D721Med (cell line): ENCODE measurements around the gene LRRN2.

Experiments
- DNase-seq: peaks from one replicate; pipeline ENCODE4 v3.0.0; 2011; ENCODE audit warnings: low spot score; ENCODE audit not compliant: insufficient read length
- FAIRE-seq: peaks from 2 replicates; lab custom pipeline; 2011; peaks lifted over from hg19 to GRCh38; lab: Jason Lieb, UNC
- TF ChIP-seq, protein P1 (sequence below): IDR thresholded peaks from 2 replicates; pipeline ENCODE4 v1.5.1; 2012; ENCODE audit warnings: mild to moderate bottlenecking, control low read depth; ENCODE audit not compliant: insufficient read depth; ENCODE audit errors: missing control alignments

LRRN2 gene

DNA sequence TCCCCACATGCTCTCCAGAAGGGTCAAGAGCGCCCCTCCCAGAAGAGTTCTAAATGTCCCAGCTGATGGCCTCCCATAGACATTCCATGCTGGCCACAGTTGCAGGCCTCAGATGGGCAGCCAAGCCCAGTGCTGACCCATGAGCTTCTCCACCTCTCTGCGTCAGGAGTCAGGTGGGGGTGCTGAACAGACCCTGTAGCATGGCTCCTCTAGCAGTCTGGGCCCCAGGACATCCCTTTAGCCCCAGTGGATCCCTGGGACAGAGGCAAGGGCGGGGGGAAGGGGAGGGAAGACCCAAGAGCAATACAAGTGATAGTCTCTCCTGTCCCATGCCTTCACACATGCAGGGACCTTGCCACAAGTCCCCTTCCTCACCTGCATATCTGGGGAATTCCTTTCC, 56.7 kb downstream of the LRRN2 start:
- FAIRE-seq: no peak
- TF ChIP-seq, protein P1, sequence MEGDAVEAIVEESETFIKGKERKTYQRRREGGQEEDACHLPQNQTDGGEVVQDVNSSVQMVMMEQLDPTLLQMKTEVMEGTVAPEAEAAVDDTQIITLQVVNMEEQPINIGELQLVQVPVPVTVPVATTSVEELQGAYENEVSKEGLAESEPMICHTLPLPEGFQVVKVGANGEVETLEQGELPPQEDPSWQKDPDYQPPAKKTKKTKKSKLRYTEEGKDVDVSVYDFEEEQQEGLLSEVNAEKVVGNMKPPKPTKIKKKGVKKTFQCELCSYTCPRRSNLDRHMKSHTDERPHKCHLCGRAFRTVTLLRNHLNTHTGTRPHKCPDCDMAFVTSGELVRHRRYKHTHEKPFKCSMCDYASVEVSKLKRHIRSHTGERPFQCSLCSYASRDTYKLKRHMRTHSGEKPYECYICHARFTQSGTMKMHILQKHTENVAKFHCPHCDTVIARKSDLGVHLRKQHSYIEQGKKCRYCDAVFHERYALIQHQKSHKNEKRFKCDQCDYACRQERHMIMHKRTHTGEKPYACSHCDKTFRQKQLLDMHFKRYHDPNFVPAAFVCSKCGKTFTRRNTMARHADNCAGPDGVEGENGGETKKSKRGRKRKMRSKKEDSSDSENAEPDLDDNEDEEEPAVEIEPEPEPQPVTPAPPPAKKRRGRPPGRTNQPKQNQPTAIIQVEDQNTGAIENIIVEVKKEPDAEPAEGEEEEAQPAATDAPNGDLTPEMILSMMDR: no peak
- DNase-seq: no peak

DNA sequence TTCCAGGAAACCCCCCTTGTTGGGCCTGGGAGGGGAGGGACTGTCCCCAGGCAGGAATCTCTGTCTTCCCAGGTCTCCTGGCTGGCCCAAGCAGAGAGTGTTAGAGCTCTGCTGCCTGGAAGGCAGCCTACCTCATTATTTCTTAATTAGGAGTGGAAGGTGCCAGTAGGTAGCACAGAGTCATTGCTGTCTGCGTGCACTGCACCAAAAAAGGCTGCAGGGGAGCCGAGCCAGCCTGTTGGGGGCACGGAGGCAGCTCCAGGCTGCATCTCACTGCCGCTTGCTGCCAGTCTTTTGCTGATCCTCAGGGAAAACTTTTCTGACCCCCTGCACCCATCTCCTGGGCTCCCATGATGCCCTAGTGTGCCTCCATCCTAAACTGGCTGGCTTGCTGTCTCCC, 58.1 kb downstream of the LRRN2 start:
- no peak for FAIRE-seq

DNA sequence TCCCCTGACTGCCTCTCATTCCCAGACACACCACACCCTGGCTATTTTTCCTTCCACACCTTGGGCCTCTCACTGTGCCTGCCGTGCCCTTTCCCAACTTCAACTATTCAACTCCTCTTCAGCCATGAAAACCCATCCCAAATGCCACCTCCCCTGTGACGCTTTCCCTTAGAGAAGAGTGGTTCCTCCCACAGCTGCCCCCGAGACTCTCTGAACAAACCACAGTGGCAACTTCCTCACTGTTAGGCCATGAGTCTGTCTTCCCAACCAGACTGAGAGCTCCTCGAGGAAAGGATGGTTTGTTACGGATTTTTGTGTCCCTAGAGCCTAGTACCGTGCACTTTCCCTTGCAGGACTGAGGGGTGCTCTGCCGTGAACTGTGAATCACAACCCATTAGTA, 59.2 kb downstream of the LRRN2 start:
- DNase-seq: no peak
- FAIRE-seq: no peak
- TF ChIP-seq, protein P1: no peak

More for the DNA sequence above, 58.1 kb downstream of the LRRN2 start:
- TF ChIP-seq, protein P1: no peak
- DNase-seq: no peak

DNA sequence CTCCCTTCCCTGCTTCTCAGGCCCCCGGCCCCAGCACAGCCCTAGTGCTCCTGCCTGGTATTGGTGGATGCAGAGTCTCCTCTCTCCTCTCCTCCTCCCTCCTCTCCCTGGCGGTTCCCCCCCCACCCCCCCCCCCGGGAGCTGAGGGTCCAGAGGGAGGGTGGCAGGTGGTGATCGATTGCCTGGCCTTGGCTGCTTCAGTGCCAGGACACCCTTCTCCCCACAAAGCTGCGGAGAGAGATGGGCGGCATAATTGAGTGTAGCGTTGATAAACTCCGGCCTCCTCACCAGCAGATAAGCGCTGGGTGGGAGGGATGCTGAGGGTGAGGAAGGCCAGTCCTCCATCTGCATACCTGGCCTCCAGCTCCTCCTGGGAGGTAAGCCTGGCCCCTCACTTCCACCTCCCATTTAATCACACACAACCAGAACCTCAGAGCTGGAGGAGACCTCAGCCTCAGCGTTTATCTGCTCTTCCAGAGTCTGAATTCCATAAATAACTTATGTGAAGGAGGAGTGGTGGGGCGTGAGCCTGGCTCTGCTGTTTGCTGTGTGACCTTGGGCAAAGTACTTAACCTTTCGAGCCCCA, 60.8 kb downstream of the LRRN2 start:
- no peak for FAIRE-seq
- TF ChIP-seq, protein P1: no peak
- DNase-seq: no peak

DNA sequence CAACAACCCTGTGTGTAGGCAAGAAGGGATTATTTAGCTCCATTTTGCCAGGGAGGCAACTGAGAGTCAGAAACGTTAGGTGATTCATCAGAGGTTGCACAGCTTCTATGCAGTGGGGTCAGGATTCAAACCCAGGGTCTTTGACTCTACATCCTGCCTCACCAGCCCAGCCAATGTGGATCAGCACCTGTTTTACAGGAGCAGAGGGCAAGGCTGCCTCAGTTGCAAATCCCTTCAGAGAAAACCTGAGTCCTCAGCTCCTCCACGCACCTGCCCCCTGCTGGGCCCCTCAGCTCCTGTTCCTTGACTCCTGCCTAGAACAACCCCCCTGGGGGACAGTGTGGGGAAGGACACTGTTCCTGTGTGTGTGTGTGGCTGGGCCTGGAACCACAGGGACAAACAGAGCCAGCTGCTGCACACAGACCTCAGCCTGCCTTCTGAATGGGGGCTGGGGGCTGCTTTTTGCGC, 61.6 kb downstream of the LRRN2 start:
- FAIRE-seq (no peak), DNase-seq (no peak)
- TF ChIP-seq, protein P1: peak; percentile 11

DNA sequence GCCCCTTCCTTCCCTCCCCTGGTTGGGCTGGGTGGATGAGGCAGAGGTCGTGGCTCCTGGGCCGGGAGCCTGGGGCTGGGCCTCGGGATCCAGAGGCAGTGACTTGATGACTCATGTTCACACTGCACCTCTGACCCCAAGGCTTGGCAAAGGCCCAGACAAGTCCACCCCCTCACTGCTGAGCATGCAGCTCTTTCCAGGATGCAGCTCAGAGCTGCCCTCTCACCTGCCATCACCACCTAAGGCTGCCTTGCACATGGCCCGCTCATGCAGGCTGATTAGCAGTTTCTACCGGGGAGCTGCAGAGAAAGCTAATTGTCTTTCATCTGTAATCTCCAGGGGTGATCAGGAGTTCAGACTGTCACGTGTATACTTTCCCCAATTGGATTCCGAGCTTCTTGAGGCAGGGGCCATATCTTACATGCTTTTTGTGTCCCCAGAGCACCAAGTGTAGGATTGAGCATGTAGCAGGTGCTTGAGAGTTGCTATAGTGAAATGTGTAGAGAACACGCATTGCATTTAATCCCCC, 62.1 kb downstream of the LRRN2 start:
- TF ChIP-seq, protein P1: no peak
- peak; percentile 88 for FAIRE-seq

DNA sequence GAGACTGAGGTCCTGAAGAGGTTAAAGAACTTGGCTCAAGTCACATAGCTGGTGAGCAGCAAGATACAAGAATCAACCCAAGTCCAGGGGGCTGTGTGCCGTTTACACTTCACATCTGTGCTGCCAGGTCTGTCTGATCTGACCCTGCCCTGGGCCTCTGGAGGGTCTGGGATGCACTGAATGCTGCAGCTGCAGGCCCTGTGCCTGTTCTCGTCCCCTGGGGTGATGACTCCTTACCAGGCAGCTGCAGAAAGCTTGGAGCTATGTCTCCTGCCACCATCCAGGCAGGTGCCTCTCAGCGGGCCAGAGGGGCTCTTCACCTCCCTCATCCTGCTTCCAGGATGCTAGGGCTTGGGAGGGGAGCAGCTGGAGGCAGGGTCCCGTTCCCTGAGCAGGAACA, 63.5 kb downstream of the LRRN2 start:
- DNase-seq: no peak
- no peak for FAIRE-seq
- TF ChIP-seq, protein P1: no peak

More for the DNA sequence above, 62.1 kb downstream of the LRRN2 start:
- peak; percentile 69 for DNase-seq
